Spleen (tissue), 7 donors: ENCODE results near the gene MESD.

Experiments used
- CTCF ChIP-seq, 11 experiments: fragments of 200-600 bp in 7 of 11; fragments of 450-650 bp in 4 of 11; sonication (generic) in 4 of 11; IDR thresholded peaks in 8 of 11; conservative IDR thresholded peaks in 3 of 11; 1 replicate in 7 of 11; 2 replicates in 4 of 11; pipeline versions ENCODE4 v1.4.0 to v1.8.0; 2016 to 2021; ENCODE audit warnings: antibody characterized with exemption in 11 of 11, inconsistent platforms in 4 of 11, mild to moderate bottlenecking in 1 of 11
- POLR2A ChIP-seq, 3 donors: fragments of 450-650 bp; IDR thresholded peaks; one replicate each; pipeline ENCODE4 v1.5.1; 2017; ENCODE audit warnings: antibody characterized with exemption in 3 of 3, mild to moderate bottlenecking in 1 of 3
- donor health status: DM: no; HTN: no; CAD: no; lungs with moderate emphysema.
- donor health status: DM: no; HTN: no; CAD: no.
- donor health status: DM: no; HTN: no; CAD: no.

DNA sequence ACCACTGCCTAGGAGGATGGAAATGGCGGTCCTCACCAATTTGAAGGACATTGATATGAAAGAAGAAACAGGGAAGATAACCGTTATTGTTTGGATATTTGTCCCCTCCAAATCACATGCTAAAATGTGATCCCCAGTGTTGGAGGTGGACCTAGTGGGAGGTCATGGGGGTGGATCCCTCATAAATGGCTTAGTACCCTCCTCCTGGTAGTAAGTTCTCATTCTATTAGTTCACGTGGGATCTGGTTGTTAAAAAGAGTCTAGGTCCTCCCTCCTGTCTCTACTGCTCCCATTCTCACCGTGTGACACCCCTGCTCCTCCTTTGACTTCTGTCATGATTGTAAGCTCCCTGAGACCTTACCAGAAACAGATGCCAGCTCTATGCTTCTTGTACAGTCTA, 41.6 kb upstream of the MESD start:
- TF ChIP-seq CTCF (IDR thresholded peaks at IDR 0.05 in 8 of 11, conservative IDR thresholded peaks at IDR 0.05 in 3 of 11) (no peak), POLR2A (IDR thresholded peaks at IDR 0.05) (no peak)
